WI38 (cell line): Measurements from ENCODE around the gene ALOX5.
"Not testable (repeated sequence)": the region's sequence is repeated elsewhere in the genome, so short reads cannot be mapped to it uniquely, and the experiment has no call there.

Experiments used
- H3K4me3 ChIP-seq: 2 replicates; pipeline ENCODE4 v1.5.1; 2011; ENCODE audit warnings: low read depth, mild to moderate bottlenecking, control low read depth, low read length
- TF ChIP-seq, protein P1 (sequence below): IDR thresholded peaks from 2 replicates; pipeline ENCODE4 v1.5.1; 2012; ENCODE audit warnings: low read depth, mild to moderate bottlenecking, control low read depth, low read length

Gene ALOX5

DNA sequence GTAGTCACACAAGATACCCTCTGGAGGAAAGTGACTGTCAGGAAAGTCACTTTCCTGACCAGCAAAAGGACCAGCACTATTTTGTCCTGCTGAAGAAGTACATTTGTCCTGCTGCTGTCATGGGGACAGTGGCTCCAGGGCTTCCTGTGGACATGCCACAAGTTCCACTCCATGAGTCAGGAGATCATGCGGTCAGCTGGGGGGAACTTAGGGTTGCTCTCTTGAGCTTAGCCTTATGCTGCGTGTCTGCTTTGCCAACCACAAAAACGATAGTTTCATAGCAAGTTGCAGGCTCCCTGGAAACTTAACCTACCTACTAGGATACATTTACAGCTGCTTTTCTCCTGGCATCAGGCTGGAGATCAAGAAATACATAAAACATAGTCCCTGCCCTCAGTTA, 19.8 kb upstream of the ALOX5 start:
- TF ChIP-seq, protein P1, sequence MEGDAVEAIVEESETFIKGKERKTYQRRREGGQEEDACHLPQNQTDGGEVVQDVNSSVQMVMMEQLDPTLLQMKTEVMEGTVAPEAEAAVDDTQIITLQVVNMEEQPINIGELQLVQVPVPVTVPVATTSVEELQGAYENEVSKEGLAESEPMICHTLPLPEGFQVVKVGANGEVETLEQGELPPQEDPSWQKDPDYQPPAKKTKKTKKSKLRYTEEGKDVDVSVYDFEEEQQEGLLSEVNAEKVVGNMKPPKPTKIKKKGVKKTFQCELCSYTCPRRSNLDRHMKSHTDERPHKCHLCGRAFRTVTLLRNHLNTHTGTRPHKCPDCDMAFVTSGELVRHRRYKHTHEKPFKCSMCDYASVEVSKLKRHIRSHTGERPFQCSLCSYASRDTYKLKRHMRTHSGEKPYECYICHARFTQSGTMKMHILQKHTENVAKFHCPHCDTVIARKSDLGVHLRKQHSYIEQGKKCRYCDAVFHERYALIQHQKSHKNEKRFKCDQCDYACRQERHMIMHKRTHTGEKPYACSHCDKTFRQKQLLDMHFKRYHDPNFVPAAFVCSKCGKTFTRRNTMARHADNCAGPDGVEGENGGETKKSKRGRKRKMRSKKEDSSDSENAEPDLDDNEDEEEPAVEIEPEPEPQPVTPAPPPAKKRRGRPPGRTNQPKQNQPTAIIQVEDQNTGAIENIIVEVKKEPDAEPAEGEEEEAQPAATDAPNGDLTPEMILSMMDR = no peak
- H3K4me3 ChIP-seq = no peak overlapping the region

DNA sequence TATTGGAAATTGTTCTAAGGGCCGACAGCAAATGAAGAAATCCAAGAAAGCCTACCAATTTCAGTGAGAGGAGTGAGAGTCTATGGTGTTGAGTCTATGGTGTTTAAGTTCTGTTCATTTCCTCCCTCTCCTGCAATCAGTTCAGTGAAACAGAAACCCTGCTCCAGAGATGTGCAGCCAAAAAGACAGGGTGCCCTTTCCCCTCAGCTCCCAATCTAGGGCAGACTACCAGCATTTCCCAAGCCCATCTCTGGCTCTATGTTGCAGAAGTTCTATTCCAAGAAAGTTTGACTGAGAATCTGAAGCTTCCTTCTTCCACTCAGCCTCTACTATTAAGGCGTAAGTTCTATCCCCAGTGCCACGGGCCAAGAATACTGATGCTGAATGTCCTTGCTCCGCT, 18.5 kb upstream of the ALOX5 start:
- TF ChIP-seq, protein P1 = no peak

DNA sequence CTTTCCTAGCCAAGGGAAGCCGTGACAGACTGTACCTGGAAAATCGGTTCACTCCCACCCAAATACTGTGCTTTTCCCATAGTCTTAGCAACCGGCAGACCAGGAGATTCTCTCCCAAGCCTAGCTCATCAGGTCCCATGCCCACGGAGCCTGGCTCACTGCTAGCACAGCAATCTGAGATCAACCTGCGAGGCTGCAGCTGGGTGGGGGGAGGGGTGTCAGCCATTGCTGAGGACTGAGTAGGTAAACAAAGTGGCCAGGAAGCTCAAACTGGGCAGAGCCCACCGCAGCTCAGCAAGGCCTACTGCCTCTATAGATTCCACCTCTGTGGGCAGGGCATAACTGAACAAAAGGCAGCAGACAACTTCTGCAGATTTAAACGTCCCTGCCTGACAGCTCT, 15.1 kb upstream of the ALOX5 start:
- not testable (repeated sequence) for H3K4me3 ChIP-seq

More for the DNA sequence above, 18.5 kb upstream of the ALOX5 start:
- no peak overlapping the region for H3K4me3 ChIP-seq

DNA sequence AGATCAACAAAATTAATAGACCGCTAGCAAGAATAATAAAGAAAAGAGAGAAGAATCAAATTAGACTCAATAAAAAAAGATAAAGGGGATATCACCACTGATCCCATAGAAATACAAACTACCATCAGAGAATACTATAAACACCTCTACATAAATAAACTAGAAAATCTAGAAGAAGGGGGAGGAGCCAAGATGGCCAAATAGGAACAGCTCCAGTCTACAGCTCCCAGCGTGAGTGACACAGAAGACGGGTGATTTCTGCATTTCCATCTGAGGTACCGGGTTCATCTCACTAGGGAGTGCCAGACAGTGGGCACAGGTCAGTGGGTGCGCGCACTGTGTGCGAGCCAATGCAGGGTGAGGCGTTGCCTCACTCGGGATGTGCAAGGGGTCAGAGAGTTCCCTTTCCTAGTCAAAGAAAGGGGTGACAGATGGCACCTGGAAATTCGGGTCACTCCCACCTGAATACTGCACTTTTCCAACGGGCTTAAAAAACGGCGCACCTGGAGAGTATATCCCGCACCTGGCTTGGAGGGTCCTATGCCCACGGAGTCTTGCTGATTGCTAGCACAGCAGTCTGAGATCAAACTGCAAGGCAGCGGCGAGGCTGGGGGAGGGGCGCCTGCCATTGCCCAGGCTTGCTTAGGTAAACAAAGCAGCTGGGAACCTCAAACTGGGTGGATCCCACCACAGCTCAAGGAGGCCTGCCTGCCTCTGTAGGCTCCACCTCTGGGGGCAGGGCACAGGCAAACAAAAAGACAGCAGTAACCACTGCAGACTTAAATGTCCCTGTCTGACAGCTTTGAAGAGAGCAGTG, 11.8 kb upstream of the ALOX5 start:
- not testable (repeated sequence) for H3K4me3 ChIP-seq

DNA sequence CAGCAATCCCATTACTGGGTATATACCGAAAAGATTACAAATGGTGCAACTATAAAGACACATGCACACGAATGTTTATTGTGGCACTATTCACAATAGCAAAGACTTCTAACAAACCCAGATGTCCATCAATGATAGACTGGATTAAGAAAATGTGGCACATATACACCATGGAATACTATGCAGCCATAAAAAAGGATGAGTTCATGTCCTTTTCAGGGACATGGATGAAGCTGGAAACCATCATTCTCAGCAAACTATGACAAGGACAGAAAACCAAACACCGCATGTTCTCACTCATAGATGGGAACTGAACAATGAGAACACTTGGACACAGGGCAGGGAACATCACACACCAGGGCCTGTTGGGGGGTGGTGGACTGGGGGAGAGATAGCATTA, 6.4 kb upstream of the ALOX5 start:
- not testable (repeated sequence) for H3K4me3 ChIP-seq

DNA sequence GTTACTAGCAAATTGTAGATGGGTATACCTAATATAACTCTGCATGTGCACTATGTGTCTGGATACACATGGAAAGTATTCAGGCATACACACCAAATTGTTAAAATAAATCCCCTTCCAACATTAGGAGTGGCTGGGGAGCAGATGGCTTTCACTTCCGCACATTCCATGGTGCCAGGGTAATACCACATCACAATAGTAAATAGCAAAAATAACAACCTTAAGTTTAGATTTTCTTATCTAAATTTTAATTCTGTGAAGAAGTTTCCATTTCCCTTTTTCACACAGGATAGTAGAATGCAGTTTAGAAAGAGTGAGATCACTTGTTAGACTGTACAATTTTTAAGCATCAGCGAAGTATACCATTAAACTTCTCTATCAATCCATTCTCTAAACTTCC, 5.8 kb upstream of the ALOX5 start:
- no peak overlapping the region for H3K4me3 ChIP-seq
- TF ChIP-seq, protein P1 = no peak

DNA sequence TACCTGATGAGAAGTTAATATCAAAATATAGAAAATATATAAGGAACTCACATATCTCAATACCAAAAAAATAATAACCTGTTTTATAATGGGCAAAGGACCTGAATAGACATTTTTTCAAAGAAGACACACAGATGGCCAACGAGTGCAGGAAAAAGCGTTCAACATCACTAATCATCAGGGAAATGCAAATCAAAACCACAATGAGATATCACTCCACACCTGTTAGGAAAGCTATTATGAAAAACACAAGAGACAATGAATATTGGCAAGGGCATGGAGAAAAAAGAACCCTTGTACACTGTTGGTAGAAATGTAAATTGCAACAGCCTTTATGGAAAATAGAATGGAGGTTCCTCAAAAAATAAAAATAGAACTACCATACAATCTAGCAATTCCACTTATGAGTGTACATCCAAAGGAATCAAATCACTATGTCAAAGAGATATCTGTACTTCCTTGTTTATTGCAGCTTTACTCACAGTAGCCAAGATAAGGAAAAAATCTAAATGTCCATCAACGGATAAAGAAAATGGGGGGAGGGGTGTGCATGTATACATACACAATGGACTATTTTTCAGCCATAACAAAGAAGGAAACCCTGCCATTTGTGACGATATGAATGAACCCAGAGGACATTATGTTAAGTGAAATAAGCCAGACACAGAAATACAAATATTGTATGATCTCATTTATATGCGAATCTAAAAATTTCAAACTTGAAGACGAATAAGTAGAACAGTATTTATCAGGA, 3.6 kb upstream of the ALOX5 start:
- TF ChIP-seq, protein P1 = no peak
- H3K4me3 ChIP-seq = no peak overlapping the region

DNA sequence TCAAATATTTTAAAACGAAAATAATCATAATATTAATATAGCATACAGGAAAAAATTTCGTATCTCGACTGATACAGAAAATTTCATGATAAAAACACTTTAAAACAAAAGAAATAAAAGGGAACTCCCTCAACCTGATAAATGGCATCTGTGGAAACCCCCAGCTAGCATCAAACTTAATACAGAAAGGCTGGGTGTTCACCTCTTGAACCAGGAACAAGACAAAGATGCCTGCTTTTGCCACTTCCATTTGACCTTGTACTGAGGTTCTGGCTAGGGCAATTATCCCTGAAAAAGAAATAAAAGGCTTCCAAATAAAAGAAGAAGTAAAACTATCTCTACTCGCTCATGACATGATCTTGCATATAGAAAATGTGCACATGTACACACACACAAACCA, 2.5 kb upstream of the ALOX5 start:
- no peak overlapping the region for H3K4me3 ChIP-seq
- TF ChIP-seq, protein P1 = no peak
